Fibroblast of peridontal ligament (primary cell): ENCODE measurements around the gene ASCL5.

Experiments used
- DNase-seq: peaks from one replicate; pipeline ENCODE4 v3.0.0-alpha.2; 2010; ENCODE audit errors: extremely low read depth

The ASCL5 gene

GRCh38 chr1:201085902-201086735 lies 40.9 kb downstream of the ASCL5 start:
- DNase-seq: peak; percentile 40

DNA sequence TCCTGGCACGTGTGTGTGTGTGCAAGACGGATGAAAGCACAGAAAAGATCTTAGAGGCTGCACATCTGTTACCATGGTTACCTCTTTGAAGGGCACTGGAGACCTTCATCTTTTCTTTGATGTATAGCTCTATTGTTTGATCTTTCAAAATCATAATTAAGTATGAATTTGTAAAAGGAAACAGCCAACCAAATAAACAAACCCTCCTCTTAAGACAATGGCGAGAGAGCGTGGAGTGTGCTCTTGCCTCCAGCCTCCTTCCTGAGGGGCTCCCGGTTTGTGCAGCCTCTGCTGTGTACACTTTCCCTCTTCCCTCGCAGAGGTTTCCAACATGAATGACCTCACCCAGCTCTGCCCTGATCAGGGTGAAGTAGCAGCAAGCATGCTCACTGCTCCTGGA lies 42.7 kb downstream of the ASCL5 start:
- DNase-seq: no peak

DNA sequence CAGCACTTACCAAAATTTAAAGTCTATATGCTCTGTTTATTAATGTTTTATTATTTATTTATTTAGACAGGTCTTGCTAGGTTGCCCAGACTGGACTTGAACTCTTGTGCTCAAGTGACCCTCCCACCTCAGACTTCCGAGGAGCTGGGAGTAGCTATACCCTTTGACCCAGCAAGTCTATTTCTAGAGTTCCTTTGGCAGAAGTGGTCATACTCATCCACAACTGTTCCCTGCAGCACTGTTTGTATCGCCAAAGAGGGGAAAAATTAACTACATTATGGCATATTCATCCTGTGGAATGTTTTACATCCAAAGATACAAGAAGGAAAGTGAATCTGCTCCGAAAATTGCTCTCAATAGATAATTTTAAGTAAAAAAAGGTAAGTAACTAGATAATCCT lies 43.2 kb downstream of the ASCL5 start:
- no peak for DNase-seq

DNA sequence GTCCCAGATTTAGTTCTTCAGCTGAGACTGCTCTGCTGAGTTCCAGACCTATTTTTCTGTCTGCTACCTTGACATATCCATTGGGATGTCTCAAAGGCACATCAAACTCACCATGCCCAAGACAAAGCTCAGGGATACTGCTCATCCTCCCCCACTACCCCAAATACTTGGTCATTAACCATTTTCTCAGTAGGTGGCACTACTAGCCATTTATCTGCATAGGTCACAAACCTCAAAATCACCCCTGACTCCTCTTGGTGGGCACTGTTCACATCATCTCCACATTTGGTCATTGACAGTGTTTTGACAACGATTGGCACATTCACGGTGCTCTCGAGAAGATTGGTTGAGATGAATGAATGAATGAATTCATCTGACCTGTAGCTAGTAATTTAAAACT lies 46.8 kb downstream of the ASCL5 start:
- DNase-seq: no peak

- no peak for DNase-seq
Measured at GRCh38 chr1:201077736-201078135, 49.2 kb downstream of the ASCL5 start.

DNA sequence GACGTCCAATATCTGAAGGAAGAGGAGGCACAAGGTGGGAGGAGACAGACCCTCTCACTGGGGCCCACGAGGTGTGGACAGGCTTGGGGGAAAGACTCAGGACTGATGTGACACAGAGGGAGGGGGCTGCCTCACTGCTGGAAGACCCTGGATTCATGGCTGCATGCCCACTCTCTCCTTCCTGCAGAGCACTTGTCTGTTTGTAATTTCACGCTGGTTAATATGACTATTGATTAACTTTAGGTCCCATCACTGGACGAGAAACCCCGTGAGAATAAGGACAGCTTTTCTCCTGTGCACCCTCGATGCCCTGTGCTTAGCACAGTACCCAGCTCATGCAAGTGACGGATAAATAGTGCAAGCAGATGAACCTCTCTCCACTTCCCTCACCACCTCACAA lies 49.9 kb downstream of the ASCL5 start:
- DNase-seq: no peak

DNA sequence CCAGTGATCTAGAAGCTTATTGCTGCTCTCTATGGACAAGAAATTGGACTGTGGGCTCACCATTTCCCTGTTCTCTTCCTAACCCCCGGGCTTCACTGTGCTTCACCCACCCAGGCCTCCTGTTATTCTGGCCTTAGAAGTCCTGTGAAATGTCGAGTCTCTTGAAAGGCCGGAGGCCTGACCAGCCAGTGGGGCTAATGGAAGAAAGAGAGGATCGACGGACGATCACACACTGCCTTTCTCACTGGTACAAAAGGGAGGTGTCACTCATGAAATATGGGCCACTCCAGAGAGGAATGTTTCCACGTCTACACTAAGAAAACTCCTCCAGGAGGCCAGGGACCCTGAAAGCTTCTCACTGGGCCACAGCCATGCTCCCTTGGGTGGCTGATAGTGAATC lies 50.9 kb downstream of the ASCL5 start:
- DNase-seq: no peak

- no peak for DNase-seq
Measured at GRCh38 chr1:201074018-201074417, 53.0 kb downstream of the ASCL5 start.

DNA sequence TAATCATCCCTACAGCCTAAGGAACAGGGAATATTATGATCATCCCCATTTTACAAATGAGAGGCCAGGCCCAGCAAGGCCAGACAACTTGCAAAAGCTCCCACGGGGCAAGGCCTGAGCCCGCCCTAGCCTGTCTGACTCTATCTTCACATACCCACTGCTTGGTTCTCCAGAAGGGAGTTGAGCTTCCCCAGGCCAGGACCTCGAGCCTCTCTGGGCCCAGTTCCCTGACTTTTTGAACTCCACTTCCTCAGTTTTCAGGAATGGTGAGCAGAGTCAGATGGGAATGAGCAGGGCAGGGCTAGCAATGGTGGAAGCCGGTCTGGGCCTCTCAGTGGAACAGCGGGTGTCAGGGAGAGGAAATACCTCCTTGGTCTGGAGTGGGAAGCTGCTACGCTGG lies 54.1 kb downstream of the ASCL5 start:
- no peak for DNase-seq

- no peak for DNase-seq
Measured at GRCh38 chr1:201072149-201072548, 54.8 kb downstream of the ASCL5 start.

DNA sequence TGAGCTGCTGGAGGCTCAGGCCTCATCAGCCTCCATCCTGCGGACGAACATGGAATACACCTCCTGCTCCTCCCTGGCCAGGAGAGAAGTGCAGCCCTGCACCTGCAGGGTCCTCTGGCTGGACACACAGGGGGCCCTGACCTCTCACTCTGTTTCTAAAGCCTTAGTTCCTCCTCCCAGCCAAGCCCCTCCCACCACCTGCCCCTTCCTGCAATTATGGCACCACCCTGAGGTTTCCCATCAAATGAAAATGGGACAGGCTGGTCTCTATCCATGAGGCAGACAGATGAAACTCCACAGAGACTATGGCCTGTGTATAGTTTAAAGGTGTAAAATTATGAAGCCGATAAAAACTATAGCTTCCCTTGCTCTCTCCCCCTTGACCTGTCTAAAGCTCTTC lies 57.3 kb downstream of the ASCL5 start:
- DNase-seq: no peak

GRCh38 chr1:201068976-201069375 lies 58.0 kb downstream of the ASCL5 start:
- no peak for DNase-seq

- DNase-seq: no peak
Measured at GRCh38 chr1:201066986-201067385, 60.0 kb downstream of the ASCL5 start.

GRCh38 chr1:201065686-201066085 lies 61.3 kb downstream of the ASCL5 start:
- DNase-seq: no peak

DNA sequence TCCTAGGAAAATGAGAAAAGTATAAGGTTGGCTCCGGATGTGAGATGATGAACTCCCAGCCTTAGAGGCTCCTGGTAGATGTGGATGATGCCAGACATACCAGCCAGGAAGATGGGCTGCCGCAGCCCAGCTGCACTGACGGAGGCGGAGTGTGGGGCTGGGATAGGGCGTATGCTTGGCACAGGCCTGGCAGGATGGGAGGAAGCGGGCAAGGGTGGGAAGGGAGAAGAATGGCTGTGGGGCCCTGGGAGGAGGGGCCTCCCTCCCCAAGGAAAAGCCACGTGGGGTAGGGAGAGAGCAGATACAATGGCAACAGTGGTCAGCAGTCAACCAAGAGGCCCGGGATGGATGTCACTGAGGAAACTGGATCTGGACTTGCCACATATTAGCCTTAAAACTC lies 62.2 kb downstream of the ASCL5 start:
- no peak for DNase-seq
